GM12891 (cell line): ENCODE data around the gene COX8A. TPM values are rescaled to one million over a fixed set of nuclear protein-coding genes. Genes with fewer than 3 reads are reported as not detected.

Experiments used
- DNase-seq: peaks from one replicate; pipeline ENCODE4 v3.0.0; 2011; ENCODE audit warnings: low spot score; ENCODE audit not compliant: insufficient read length
- FAIRE-seq: peaks from 2 replicates; lab custom pipeline; 2011; peaks lifted over from hg19 to GRCh38; lab: Jason Lieb, UNC
- PAX5 ChIP-seq: IDR thresholded peaks from 2 replicates; pipeline ENCODE4 v1.6.1; 2011; ENCODE audit warnings: low read length, moderate library complexity, mild to moderate bottlenecking; ENCODE audit not compliant: insufficient read depth, severe bottlenecking
- POLR2A ChIP-seq: IDR thresholded peaks from 2 replicates; pipeline ENCODE4 v1.6.1; 2011; ENCODE audit warnings: low read depth, low read length, control low read depth
- POLR2AphosphoS5 ChIP-seq: IDR thresholded peaks from 2 replicates; pipeline ENCODE4 v1.6.1; 2011; ENCODE audit warnings: low read depth, low read length, control low read depth
- POU2F2 ChIP-seq: IDR thresholded peaks from 2 replicates; pipeline ENCODE4 v1.6.1; 2011; ENCODE audit warnings: low read depth, mild to moderate bottlenecking, control low read depth, low read length, moderate library complexity
- SPI1 ChIP-seq: IDR thresholded peaks from 2 replicates; pipeline ENCODE4 v1.6.1; 2011; ENCODE audit warnings: low read depth, low read length, control low read depth
- TAF1 ChIP-seq: IDR thresholded peaks from 2 replicates; pipeline ENCODE4 v1.6.1; 2011; ENCODE audit warnings: low read depth, low read length, control low read depth
- polyA plus RNA-seq: library from polyadenylated mRNA; unstranded; fragments of >200 nt; gene quantifications from one replicate; pipeline ENCODE4 v1.2.1, GENCODE V29; 2012; ENCODE audit warnings: low read depth, missing spikeins, inconsistent platforms; ENCODE audit not compliant: missing spikeins

COX8A gene
- 751 TPM for polyA plus RNA-seq

GRCh38 chr11:63974259-63975143 lies at the start of gene COX8A:
COX8A (plus strand) TSS chr11:63974620; CDS start chr11:63974681, 61 bp downstream.
- FAIRE-seq (peak; percentile 92), DNase-seq (peak; percentile 96)
- peak; percentile 32 for TF ChIP-seq SPI1
- TF ChIP-seq TAF1, result peak; percentile 60; the same call in 1 of the 2 replicates
- TF ChIP-seq POU2F2, result no peak
- TF ChIP-seq PAX5, result no peak
- TF ChIP-seq POLR2A, result peak; percentile 69
- peak; percentile 90 for TF ChIP-seq POLR2AphosphoS5

- no peak for TF ChIP-seq TAF1
- no peak for TF ChIP-seq POLR2A
- TF ChIP-seq SPI1, result no peak
- TF ChIP-seq POLR2AphosphoS5, result no peak
- no peak for TF ChIP-seq PAX5
- TF ChIP-seq POU2F2, result no peak
- FAIRE-seq, result no peak
- DNase-seq, result no peak
Observed at GRCh38 chr11:63929616-63930015, 44.8 kb upstream of the COX8A start.

- FAIRE-seq (no peak), DNase-seq (no peak)
- TF ChIP-seq PAX5, result no peak
- TF ChIP-seq POLR2AphosphoS5, result no peak
- TF ChIP-seq SPI1, result no peak
- TF ChIP-seq POU2F2, result no peak
- no peak for TF ChIP-seq TAF1
- TF ChIP-seq POLR2A, result no peak
Observed at GRCh38 chr11:63931045-63931444, 43.4 kb upstream of the COX8A start.

GRCh38 chr11:63931876-63932275 lies 42.5 kb upstream of the COX8A start:
- DNase-seq, result no peak
- TF ChIP-seq TAF1, result no peak
- TF ChIP-seq SPI1, result no peak
- no peak for TF ChIP-seq PAX5
- no peak for TF ChIP-seq POLR2AphosphoS5
- TF ChIP-seq POLR2A, result no peak
- TF ChIP-seq POU2F2, result no peak
- FAIRE-seq, result no peak

- DNase-seq, result no peak
- FAIRE-seq, result no peak
- no peak for TF ChIP-seq POLR2A
- TF ChIP-seq POU2F2, result no peak
- no peak for TF ChIP-seq TAF1
- no peak for TF ChIP-seq PAX5
- no peak for TF ChIP-seq SPI1
- TF ChIP-seq POLR2AphosphoS5, result no peak
Observed at GRCh38 chr11:63933459-63933858, 41.0 kb upstream of the COX8A start.

- FAIRE-seq (no peak), DNase-seq (no peak)
- no peak for TF ChIP-seq TAF1
- TF ChIP-seq PAX5, result no peak
- TF ChIP-seq POLR2A, result no peak
- no peak for TF ChIP-seq SPI1
- TF ChIP-seq POLR2AphosphoS5, result no peak
- TF ChIP-seq POU2F2, result no peak
Observed at GRCh38 chr11:63937713-63938478, 36.5 kb upstream of the COX8A start.

- DNase-seq, result peak; percentile 98
- peak; percentile 96 for FAIRE-seq
- TF ChIP-seq TAF1, result no peak
- no peak for TF ChIP-seq POU2F2
- TF ChIP-seq PAX5, result peak; percentile 32
- TF ChIP-seq SPI1, result no peak
- TF ChIP-seq POLR2AphosphoS5, result 0 out of 2 replicates have a peak, but pooled peaks have one; percentile 42
- TF ChIP-seq POLR2A, result peak; percentile 43; the same call in 1 of the 2 replicates
Observed at GRCh38 chr11:63938479-63939396, 35.7 kb upstream of the COX8A start, which contains the start of gene NAA40. NAA40 (plus strand) TSS chr11:63939002; CDS start chr11:63939097, 95 bp downstream.

- peak; percentile 50 for FAIRE-seq
- DNase-seq, result no peak
Observed at GRCh38 chr11:63939397-63939891, 35.0 kb upstream of the COX8A start.

More at GRCh38 chr11:63939397-63939891, 35.0 kb upstream of the COX8A start:
- TF ChIP-seq SPI1, result no peak
- no peak for TF ChIP-seq PAX5
- no peak for TF ChIP-seq POLR2A
- no peak for TF ChIP-seq POU2F2
